Measurements from ENCODE around the gene SNAPC2.
"Not testable (repeated sequence)": the region's sequence is repeated elsewhere in the genome, so short reads cannot be mapped to it uniquely, and the experiment has no call there.

Gene SNAPC2

DNA sequence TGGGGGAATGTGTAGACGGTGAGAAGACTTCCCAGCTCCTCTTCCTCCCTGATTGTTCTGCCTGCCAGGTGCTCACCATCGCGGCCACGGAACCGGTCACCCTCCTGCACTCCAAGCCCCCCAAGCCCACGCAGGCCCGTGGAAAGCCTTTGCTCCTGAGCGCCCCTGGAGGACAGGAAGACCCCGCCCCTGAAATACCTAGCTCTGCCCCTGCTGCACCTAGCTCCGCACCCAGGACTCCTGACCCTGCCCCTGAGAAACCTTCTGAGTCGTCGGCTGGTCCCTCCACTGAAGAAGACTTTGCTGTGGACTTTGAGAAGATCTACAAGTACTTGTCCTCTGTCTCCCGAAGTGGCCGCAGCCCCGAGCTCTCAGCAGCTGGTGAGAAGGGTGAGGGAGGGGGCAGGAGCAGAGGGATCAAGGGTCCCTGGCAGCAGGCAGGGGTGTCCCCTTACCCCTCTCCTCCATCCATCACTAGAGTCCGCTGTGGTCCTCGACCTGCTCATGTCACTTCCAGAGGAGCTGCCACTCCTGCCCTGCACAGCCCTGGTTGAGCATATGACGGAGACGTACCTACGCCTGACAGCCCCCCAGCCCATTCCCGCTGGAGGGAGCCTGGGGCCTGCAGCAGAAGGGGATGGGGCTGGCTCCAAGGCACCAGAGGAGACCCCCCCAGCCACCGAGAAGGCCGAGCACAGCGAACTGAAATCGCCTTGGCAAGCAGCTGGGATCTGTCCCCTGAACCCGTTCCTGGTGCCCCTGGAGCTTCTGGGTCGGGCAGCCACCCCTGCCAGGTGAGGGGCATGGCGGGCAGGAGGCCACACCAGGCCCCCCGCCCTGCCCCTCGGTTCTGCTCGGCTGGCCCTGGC, 2.1 kb downstream of the SNAPC2 start:
- DNase-seq (ENCODE audit: low read depth): no peak

- DNase-seq (ENCODE audit: low read depth): no peak
These were observed 2.7 kb downstream of the SNAPC2 start for GRCh38 chr19:7922836-7923195.

DNA sequence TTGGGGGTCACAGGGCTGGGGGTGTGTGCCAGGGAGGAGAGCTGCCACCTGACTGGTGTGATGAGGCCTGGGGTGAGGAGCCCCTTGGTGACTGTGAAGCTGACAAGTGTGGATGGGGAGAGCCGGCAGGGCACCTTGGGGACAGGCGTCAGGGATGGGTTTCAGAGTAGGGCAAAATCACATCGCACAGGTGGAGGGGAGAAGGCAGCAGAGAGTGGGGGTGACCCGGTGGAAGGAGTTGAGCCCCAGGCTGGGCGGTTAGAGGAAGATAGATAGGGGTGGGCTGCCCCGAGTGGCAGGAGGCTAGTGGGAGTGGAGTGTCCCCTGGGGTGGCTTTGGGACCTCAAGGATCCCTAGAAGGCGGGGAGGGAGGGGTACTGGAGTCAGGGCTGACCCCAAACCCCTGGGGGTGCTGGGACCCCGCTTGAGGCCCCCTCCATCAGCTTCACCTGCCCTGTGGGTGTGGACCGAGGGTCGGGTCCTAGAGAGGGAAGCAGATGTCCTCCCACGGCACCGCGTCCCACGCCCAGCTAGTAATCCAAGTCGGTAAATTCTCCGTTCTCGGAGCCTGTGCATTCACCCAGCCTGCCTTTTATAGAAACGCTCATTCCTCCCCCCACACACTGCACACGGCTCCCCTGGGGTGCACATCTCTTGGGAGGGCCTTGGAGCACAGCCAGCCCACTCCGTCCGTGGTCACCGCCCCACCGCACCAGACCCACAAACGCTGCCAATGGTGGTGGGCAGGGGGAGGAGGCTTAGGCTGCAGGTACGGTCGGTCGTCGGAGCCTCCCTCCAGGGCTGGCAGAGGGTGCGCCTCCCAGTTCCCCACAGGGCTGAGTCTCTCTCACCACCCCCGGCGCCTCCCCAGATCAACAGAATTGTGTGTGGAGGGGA, 3.4 kb downstream of the SNAPC2 start:
- no peak for DNase-seq (ENCODE audit: low read depth)

DNA sequence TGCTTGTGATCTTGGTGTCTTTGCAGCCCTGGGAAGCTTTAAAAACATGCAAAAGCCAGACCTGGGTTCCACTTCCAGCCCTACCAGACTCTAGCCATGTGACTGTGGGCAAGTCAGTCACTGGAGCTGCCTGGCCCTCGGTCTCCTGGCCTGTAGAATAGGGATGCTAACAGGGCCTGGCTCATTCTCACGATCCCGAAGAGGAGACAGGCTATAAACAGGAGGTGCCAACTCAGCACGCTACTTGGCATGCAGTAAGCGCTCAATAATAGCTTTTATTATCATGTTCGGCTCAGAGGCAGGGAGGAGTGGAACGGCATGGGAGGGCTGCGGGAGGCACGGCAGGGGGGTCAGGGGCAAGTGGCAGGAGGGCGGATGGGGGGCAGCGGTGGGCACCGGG, 4.1 kb downstream of the SNAPC2 start:
- DNase-seq (ENCODE audit: low read depth): no peak

DNA sequence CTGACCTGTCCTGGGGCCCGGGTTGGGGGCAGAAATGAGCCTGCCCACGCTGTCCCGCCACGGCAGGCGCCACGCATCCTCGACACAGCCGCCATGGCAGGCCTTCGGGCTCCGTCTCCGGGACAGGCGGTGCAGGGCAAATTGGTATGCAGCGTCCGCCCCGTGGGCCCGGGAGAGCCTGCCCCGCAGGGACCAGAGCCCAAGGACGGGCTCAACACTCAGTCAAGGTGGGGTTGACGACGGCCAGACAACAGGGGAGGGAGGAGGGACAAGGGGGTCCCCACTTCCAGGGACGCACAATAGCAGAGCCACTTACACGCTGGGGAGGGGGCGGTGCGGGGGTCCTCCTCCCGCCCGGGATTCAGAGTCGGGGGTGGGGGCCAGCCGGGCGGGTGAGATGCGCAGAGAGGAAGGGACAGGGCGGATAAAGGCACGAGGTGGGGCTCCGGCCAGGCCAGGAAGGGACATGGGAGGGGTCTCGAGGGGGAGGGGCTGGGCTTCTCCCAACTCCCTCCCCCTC, 4.6 kb downstream of the SNAPC2 start:
- DNase-seq (ENCODE audit: low read depth): no peak

DNA sequence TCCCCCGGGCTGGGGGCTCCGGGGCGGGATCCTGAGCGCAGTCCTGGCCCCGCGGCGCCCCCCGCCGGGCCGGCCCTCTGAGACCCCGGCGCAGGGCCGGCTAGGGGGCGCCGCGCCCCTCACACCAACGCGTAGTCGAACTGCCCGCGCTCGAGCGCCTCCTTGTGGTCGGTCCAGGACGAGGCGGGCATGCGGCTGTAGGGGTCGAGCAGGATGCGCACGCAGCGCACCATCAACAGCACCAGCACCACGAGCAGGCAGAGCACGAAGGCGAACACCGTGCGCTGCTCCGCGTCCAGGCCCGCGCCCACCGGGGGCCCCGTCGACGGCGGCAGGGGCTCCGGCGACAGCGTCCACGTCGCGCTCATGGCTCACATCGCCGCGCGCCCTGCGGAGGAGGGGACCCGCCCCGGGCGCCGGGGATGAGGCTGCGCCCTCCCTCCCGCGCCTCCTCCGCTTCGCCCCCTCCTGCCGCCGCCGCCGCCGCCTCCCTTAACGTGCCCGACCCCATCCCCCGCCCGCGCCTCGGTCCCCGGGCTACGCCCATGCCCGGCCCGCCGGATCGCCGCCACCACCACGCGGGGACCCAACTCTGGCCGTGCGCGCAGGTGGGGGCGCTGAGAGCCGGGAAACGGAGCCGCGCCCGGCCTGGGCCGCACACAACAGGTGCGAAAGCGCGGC, 5.2 kb downstream of the SNAPC2 start:
- DNase-seq (ENCODE audit: low read depth): no peak

GRCh38 chr19:7926021-7926726, 6.0 kb downstream of the SNAPC2 start, which contains the start of gene CTXN1:
CTXN1 (minus strand) TSS chr19:7926135; CDS start chr19:7925538, 597 bp downstream.
- DNase-seq (ENCODE audit: low read depth): no peak

DNA sequence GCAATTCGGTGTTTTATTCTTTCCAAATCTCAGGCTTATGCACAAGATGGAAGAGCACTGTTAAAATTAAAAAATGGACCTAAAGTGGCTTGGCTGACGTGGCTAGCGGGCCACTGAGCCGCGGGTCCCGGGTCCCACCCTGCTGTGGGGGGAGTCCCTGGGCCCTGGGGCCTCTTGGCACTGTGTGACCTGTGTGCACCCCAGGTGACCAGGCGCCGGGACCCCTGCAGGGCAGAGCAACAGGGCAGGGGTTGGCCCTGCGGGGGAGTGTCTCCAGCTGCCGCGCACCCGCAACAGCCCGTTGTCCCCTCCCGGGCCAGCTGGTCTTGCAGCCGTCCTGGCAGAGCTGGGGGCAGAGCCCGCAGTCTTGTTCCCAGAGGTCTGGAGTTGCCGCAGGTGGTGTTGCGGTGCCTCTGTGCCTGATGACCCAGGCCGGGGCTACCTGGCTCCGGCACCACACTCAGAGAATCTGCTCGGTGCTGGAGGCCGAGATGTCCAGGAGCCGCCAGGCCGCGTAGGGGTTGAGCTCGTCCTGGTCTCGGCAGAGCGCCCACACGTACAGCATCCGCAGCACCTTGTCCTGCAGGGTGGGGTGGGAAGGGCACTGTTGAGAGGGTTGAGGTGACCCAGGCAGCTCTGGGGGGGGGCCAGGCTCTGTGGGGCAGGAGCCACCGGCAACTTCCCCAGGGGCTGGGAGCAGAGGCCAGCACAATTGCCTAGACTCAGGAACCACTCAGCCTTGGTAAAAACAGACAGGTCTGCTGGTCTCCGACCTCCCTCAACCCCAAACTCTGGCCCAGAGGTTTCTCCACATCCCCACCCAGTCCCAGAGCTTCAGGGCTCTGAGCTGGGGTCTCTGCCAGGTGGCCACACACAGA, 6.8 kb downstream of the SNAPC2 start:
- no peak for DNase-seq (ENCODE audit: low read depth)

DNA sequence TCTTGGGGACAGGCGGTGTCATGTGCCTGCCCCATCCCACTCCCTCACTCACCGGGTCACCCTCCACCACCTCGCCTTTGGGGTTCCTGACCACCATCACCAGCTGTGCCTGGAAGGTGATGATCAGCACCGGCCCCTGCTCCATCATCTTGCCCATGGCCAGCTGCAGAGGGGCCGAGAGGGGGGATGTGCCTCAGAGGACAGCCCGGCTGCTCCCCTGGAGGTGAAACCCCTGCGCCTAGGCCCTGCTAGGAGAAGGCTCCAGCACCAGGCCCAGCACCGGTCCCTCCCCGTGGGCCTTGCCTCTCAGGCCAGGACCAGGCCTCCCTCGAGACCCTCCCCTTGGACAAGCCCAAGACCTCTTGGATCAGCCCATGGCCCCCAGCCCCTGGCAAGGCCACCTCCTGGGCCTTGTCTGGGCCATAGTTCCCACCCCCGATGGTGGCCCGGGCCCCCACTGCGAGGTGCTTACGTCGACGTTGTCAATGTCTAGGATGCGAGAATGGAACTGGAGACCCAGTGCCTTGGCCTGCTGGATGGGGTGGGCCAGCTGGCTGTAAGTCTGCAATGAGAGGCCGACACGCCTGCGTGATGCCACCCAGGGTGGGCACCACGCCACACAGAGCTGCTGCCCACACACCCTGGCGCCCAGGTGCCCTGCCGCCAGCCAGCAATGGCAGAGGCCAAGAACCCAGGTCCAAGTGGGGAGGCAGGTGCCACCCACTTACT, 7.6 kb downstream of the SNAPC2 start:
- DNase-seq (ENCODE audit: low read depth): no peak

DNA sequence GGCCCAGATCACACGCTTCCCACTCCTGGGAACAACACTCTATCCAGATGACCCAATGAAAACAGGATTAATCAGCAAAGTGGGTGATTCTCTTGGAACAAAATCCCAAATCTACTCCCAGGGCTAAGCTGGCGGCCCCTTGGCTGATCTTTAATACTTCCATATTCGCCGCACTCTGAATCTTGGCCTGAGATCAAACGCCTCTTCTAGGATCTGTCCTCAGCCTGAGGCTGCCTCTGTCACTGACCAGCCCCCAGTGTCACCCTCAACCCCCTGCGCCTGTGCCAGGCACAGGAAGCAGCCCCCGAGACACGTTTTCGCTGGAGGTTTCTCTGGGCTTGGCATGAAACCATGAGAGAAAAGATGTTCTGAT, 8.2 kb downstream of the SNAPC2 start:
- no peak for DNase-seq (ENCODE audit: low read depth)

DNA sequence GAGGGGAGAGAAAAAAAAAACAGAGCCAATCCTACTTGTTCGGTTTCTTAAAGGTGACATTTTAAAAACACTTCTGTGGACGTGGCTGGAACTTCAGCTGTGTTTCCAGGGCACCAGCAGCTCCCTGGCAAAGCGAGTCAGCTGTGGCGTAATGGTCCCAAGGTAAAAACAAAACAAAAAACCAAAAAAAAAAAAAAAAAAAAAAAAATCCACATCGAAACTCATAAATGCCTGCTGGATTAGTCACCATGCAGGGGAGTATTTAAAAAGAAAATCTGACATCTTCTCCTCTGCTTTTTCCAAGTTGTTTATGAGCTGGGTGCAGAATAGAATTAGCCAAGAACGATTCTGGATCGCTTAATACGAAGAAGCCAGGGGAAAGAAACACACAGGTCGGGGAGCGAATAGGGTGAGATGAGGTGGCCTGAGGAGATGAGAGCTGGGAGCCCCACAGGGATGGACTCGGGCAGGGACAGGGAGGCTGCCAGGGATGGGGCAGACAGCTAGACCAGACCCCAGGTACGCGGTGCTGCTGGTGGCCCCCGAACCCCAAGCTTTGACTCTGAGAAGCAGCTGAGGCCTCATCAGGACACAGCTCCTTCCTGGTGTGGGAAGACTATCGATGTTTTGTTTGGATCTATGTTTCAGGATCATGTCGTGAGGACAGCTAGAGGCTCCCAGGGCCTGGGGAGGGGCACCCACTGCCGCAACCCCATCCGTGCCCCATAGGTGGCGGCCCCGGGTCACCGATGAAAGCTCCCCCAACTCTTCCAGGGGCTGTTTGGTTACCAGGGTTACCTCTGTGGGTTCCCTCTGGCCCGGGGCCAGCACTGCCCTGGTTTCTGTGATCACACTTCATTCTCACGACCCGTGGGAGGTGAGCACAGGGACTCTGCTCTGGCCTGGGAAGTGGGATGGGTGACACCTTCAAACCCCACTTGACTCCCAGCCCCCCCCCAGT, 8.9 kb downstream of the SNAPC2 start:
- DNase-seq (ENCODE audit: low read depth): no peak

GRCh38 chr19:7930030-7930429, 9.9 kb downstream of the SNAPC2 start:
- not testable (repeated sequence) for DNase-seq (ENCODE audit: low read depth)

- no peak for DNase-seq (ENCODE audit: low read depth)
These were observed 10.6 kb downstream of the SNAPC2 start for GRCh38 chr19:7930765-7931164.

DNA sequence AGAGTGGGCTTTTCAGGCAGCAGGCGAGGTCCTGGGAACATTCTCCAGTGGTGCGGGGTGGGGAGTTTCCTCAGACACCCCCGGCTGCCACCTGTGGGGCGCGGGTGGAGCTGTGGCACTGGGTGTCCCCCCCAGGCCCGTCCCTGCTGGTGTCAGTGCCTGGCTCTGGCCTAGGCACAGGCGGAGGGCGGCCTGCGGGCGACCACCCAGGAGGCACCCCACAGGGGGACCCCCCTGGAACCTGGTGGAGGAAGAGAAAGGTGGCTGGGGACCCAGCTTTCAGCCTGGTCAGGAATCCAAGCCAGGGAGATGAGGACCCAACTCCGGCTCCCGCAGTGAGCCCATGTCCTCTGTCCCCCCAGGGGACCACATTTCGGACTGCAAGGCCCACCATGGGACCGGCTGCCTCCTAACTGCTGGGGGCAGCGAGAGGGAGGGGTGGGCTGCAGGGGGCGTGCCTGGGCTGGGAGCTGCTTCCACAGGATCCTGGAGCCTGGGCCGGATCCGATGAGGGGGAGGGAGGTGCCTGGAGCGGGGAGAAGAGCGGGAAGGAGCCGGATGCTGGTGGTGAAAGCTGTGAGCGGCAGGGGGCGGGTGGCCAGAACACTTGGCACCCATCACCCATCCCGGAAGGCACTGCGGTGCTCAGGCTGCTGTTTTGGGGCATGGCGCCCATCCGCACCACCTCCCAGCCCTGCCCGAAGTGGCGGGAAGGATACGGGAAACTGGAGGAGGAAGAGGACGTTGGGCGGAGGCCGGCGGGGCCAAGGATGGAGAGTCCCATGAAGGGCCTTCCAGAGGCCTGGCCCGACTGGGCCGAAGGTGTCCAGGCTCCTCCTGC, 11.3 kb downstream of the SNAPC2 start:
- DNase-seq (ENCODE audit: low read depth): no peak

GRCh38 chr19:7932276-7932929, 12.3 kb downstream of the SNAPC2 start:
- no peak for DNase-seq (ENCODE audit: low read depth)

GRCh38 chr19:7932930-7933300, 12.8 kb downstream of the SNAPC2 start:
- DNase-seq (ENCODE audit: low read depth): no peak

DNA sequence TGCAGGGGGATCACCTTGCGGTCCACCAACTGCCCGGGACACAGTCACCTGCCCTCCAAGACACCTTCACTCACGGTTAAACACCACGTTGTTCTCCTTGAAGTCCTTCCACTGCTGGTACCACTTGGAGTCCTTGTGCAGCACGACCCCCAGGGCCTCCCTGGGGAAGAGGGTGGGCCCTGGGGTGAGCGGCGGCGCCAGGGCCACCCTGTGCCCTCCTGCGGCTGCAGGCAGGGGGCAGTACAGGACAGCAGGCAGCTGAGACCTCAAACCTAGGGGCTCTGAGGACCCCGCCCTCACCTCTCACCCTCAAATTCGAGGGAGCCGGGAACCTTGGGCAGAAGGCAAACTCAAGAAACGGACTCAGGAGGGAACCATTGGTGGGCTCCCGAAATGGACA, 13.3 kb downstream of the SNAPC2 start:
- DNase-seq (ENCODE audit: low read depth): no peak

Measured in CMK (cell line).